HepG2 (cell line): ENCODE results near the gene TCAIM. TPM values are rescaled to one million over a fixed set of nuclear protein-coding genes. Genes with fewer than 3 reads are reported as not detected.
A peak's percentile ranks its signal among the peaks of the same experiment; 100 is the strongest.

Source experiments
- CC2D1A ChIP-seq: sonication (generic); formaldehyde crosslinking; IDR thresholded peaks from 2 replicates; pipeline ENCODE4 v1.8.1; 2023; ENCODE audit warnings: mild to moderate bottlenecking, missing genetic modification reagents
- CEBPB ChIP-seq: IDR thresholded peaks from 2 replicates; pipeline ENCODE4 v1.6.1; 2011; ENCODE audit warnings: low read depth, low read length, improper control_type of control experiment, borderline replicate concordance
- CREM ChIP-seq, 2 experiments: sonication (generic) in 1 of 2; formaldehyde crosslinking in 1 of 2; IDR thresholded peaks; 2 replicates each; pipeline versions ENCODE4 v1.4.0 to v1.6.1; 2016 to 2020; ENCODE audit warnings: antibody characterized with exemption in 1 of 2, mild to moderate bottlenecking in 1 of 2, missing genetic modification reagents in 1 of 2
- KMT2A ChIP-seq: sonication (generic); formaldehyde crosslinking; IDR thresholded peaks from 2 replicates; pipeline ENCODE4 v1.4.0; 2020; ENCODE audit warnings: missing genetic modification reagents
- MBD4 ChIP-seq: IDR thresholded peaks from 2 replicates; pipeline ENCODE4 v1.6.1; 2012; ENCODE audit warnings: low read length, inconsistent platforms, borderline replicate concordance
- MIER3 ChIP-seq: IDR thresholded peaks from 2 replicates; pipeline ENCODE4 v1.6.1; 2016; ENCODE audit warnings: missing compliant biosample characterization, borderline replicate concordance
- MTF1 ChIP-seq: sonication (generic); formaldehyde crosslinking; IDR thresholded peaks from 2 replicates; pipeline ENCODE4 v1.5.0; 2020; ENCODE audit warnings: missing genetic modification reagents
- NR2C2 ChIP-seq: sonication (generic); formaldehyde crosslinking; IDR thresholded peaks from 2 replicates; pipeline ENCODE4 v1.4.0; 2020; ENCODE audit warnings: missing genetic modification reagents, mild to moderate bottlenecking, moderate library complexity, borderline replicate concordance
- PAX8 ChIP-seq: sonication (generic); formaldehyde crosslinking; IDR thresholded peaks from 2 replicates; pipeline ENCODE4 v1.8.0; 2022; ENCODE audit warnings: mild to moderate bottlenecking, missing genetic modification reagents, borderline replicate concordance
- RAD51 ChIP-seq: fragments of 450-650 bp; IDR thresholded peaks from 2 replicates; pipeline ENCODE4 v1.6.1; 2016; ENCODE audit warnings: borderline replicate concordance
- REPIN1 ChIP-seq: sonication (generic); formaldehyde crosslinking; IDR thresholded peaks from 2 replicates; pipeline ENCODE4 v1.8.0; 2022; ENCODE audit warnings: missing genetic modification reagents, low read depth, mild to moderate bottlenecking, borderline replicate concordance
- RFXAP ChIP-seq: sonication (generic); formaldehyde crosslinking; IDR thresholded peaks from 2 replicates; pipeline ENCODE4 v1.4.0; 2020; ENCODE audit warnings: missing genetic modification reagents, borderline replicate concordance
- RXRA ChIP-seq: sonication (generic); formaldehyde crosslinking; IDR thresholded peaks from 2 replicates; pipeline ENCODE4 v1.5.1; 2020; ENCODE audit warnings: missing genetic modification reagents
- SIN3B ChIP-seq: fragments of 150-350 bp; IDR thresholded peaks from 2 replicates; pipeline ENCODE4 v1.6.1; 2014; ENCODE audit warnings: low read length
- TAF1 ChIP-seq: sonication (generic); formaldehyde crosslinking; IDR thresholded peaks from 2 replicates; pipeline ENCODE4 v1.4.0; 2020; ENCODE audit warnings: missing genetic modification reagents
- WIZ ChIP-seq: sonication (generic); formaldehyde crosslinking; IDR thresholded peaks from 2 replicates; pipeline ENCODE4 v1.5.1; 2020; ENCODE audit warnings: mild to moderate bottlenecking, missing genetic modification reagents
- ZMYM2 ChIP-seq: sonication (generic); formaldehyde crosslinking; IDR thresholded peaks from 2 replicates; pipeline ENCODE4 v1.8.0; 2022; ENCODE audit warnings: mild to moderate bottlenecking, missing genetic modification reagents
- ZNF12 ChIP-seq: sonication (generic); formaldehyde crosslinking; IDR thresholded peaks from 2 replicates; pipeline ENCODE4 v1.5.0; 2020; ENCODE audit warnings: missing genetic modification reagents
- ZNF660 ChIP-seq: sonication (generic); formaldehyde crosslinking; IDR thresholded peaks from 2 replicates; pipeline ENCODE4 v1.5.1; 2020; ENCODE audit warnings: mild to moderate bottlenecking, low read depth, missing genetic modification reagents, borderline replicate concordance
- ZNF75D ChIP-seq: sonication (generic); formaldehyde crosslinking; IDR thresholded peaks from 2 replicates; pipeline ENCODE4 v1.8.1; 2023; ENCODE audit warnings: missing genetic modification reagents, mild to moderate bottlenecking, borderline replicate concordance
- ZZZ3 ChIP-seq: sonication (generic); formaldehyde crosslinking; IDR thresholded peaks from 2 replicates; pipeline ENCODE4 v1.4.0; 2020; ENCODE audit warnings: missing genetic modification reagents, mild to moderate bottlenecking, borderline replicate concordance
- polyA plus RNA-seq, 8 experiments: library from polyadenylated mRNA; depleted of rRNA in 3 of 8; stranded (reverse) in 7 of 8; unstranded in 1 of 8; fragments of >200 nt; fragmentation: Illumina TruSeq in 4 of 8; extraction: Trizol in 4 of 8; gene quantifications; 2 replicates each; pipeline versions ENCODE4 v1.2.1 to v1.2.3, GENCODE V29; 2011 to 2016; ENCODE audit warnings: low read depth in 4 of 8, missing spikeins in 1 of 8, mixed read lengths in 1 of 8; ENCODE audit not compliant: insufficient read depth in 1 of 8
- total RNA-seq, 5 experiments: library from RNA; depleted of rRNA; stranded (reverse); fragments of >200 nt; fragmentation: Illumina TruSeq; extraction: Trizol; gene quantifications; 2 replicates each; pipeline ENCODE4 v1.2.3, GENCODE V29; 2016; ENCODE audit warnings: low read depth in 1 of 5
- TF ChIP-seq, protein P1 (sequence below): sonication (generic); formaldehyde crosslinking; IDR thresholded peaks from 2 replicates; pipeline ENCODE4 v1.5.0; 2020; ENCODE audit warnings: missing genetic modification reagents
- TF ChIP-seq, protein P2 (sequence below): IDR thresholded peaks from 2 replicates; pipeline ENCODE4 v1.6.1; 2016; ENCODE audit warnings: low read depth, control low read depth
- TF ChIP-seq, protein P3 (sequence below): IDR thresholded peaks from 2 replicates; pipeline ENCODE4 v1.6.1; 2016; ENCODE audit warnings: low read depth, borderline replicate concordance
- TF ChIP-seq, protein P4 (sequence below): sonication (generic); formaldehyde crosslinking; IDR thresholded peaks from 2 replicates; pipeline ENCODE4 v1.4.0; 2020; ENCODE audit warnings: missing genetic modification reagents

Gene TCAIM
- total and polyA plus RNA-seq, 2 of the 13 experiments (the other 11 are each of a cell fraction or from before 2014, with no cell fraction given) = 16.9 to 22.6 TPM

DNA sequence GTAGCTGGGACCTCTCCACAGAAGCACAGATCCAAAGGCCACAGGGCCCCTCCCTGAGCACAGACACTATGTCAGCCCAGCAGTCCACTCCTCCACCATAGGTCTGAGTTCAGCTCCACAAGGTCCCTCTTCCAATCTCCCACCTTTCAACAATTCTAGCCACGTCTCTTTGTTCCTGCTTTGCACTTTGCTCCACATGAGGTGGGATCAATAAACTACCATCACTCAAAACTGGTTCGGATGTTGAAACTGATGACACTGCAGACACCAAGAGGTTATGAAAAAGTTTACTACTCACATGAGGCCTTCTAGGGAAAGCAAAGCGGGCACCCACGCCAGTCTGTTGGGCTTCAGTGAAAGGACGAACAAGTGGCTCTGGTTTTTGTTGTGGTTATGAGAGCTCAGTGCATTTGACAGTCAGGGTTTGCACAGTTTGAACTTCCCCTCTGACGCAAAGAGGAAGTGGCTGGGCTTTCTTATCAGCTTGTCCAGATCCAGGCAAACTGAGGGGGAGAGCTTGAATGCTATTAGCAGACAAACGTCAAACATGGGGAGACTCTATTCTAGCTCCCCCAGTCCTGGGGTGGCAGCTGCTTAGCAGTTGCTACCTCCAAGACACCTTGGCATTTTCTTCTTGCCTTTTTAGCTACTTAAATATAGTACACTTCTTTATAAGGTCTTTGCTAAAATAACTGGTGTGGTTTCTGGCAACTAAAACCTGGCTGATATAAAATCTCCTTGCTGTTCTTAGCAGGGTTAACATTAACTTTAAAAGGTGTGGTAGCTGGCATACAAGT, 101.1 kb downstream of the TCAIM start (continued):
- TF ChIP-seq, protein P1, sequence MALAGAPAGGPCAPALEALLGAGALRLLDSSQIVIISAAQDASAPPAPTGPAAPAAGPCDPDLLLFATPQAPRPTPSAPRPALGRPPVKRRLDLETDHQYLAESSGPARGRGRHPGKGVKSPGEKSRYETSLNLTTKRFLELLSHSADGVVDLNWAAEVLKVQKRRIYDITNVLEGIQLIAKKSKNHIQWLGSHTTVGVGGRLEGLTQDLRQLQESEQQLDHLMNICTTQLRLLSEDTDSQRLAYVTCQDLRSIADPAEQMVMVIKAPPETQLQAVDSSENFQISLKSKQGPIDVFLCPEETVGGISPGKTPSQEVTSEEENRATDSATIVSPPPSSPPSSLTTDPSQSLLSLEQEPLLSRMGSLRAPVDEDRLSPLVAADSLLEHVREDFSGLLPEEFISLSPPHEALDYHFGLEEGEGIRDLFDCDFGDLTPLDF (CRISPR knock-in tag) = 0 out of 2 replicates have a peak, but pooled peaks have one; percentile 44
- TF ChIP-seq CC2D1A = no peak
- TF ChIP-seq, protein P2, sequence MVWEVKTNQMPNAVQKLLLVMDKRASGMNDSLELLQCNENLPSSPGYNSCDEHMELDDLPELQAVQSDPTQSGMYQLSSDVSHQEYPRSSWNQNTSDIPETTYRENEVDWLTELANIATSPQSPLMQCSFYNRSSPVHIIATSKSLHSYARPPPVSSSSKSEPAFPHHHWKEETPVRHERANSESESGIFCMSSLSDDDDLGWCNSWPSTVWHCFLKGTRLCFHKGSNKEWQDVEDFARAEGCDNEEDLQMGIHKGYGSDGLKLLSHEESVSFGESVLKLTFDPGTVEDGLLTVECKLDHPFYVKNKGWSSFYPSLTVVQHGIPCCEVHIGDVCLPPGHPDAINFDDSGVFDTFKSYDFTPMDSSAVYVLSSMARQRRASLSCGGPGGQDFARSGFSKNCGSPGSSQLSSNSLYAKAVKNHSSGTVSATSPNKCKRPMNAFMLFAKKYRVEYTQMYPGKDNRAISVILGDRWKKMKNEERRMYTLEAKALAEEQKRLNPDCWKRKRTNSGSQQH (CRISPR knock-in tag) = no peak; the same call in 1 of the 2 replicates
- TF ChIP-seq, protein P3, sequence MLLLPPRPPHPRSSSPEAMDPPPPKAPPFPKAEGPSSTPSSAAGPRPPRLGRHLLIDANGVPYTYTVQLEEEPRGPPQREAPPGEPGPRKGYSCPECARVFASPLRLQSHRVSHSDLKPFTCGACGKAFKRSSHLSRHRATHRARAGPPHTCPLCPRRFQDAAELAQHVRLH (CRISPR knock-in tag) = peak; percentile 42; the same call in 1 of the 2 replicates
- no peak; the same call in 1 of the 2 replicates for TF ChIP-seq ZNF12 (CRISPR knock-in tag)
- peak; percentile 58; the same call in 1 of the 2 replicates for TF ChIP-seq KMT2A (CRISPR knock-in tag)
- no peak for TF ChIP-seq ZMYM2
- 0 out of 2 replicates have a peak, but pooled peaks have one; percentile 9 for TF ChIP-seq ZZZ3 (CRISPR knock-in tag)
- TF ChIP-seq MIER3 (CRISPR knock-in tag) = peak; percentile 76; the same call in 1 of the 2 replicates
- no peak for TF ChIP-seq ZNF660
- TF ChIP-seq TAF1 (CRISPR knock-in tag) = peak; percentile 32; the same call in 1 of the 2 replicates
- TF ChIP-seq REPIN1 = peak; percentile 93
- TF ChIP-seq CEBPB = peak; percentile 72
- peak; percentile 75 for TF ChIP-seq RFXAP
- TF ChIP-seq CREM (IDR thresholded peaks at IDR 0.05) = peak; percentile 84
- no peak for TF ChIP-seq CREM (CRISPR knock-in tag; IDR thresholded peaks at IDR 0.05)
- TF ChIP-seq MBD4 = 0 out of 2 replicates have a peak, but pooled peaks have one; percentile 21
- no peak for TF ChIP-seq RAD51
- TF ChIP-seq NR2C2 (CRISPR knock-in tag) = peak; percentile 66
- TF ChIP-seq, protein P4, sequence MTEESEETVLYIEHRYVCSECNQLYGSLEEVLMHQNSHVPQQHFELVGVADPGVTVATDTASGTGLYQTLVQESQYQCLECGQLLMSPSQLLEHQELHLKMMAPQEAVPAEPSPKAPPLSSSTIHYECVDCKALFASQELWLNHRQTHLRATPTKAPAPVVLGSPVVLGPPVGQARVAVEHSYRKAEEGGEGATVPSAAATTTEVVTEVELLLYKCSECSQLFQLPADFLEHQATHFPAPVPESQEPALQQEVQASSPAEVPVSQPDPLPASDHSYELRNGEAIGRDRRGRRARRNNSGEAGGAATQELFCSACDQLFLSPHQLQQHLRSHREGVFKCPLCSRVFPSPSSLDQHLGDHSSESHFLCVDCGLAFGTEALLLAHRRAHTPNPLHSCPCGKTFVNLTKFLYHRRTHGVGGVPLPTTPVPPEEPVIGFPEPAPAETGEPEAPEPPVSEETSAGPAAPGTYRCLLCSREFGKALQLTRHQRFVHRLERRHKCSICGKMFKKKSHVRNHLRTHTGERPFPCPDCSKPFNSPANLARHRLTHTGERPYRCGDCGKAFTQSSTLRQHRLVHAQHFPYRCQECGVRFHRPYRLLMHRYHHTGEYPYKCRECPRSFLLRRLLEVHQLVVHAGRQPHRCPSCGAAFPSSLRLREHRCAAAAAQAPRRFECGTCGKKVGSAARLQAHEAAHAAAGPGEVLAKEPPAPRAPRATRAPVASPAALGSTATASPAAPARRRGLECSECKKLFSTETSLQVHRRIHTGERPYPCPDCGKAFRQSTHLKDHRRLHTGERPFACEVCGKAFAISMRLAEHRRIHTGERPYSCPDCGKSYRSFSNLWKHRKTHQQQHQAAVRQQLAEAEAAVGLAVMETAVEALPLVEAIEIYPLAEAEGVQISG = peak; percentile 94
- no peak for TF ChIP-seq MTF1 (CRISPR knock-in tag)
- TF ChIP-seq PAX8 (CRISPR knock-in tag) = no peak
- no peak for TF ChIP-seq SIN3B
- no peak for TF ChIP-seq ZNF75D (CRISPR knock-in tag)
- 0 out of 2 replicates have a peak, but pooled peaks have one; percentile 43 for TF ChIP-seq WIZ (CRISPR knock-in tag)
- TF ChIP-seq RXRA = peak; percentile 90; the same call in 1 of the 2 replicates
